NCI-H2081 (cell line): ENCODE data around the gene USP3.

Source experiments
- DNase-seq, 2 experiments: peaks; one replicate each; lab custom pipeline; 2025; lab: John Stamatoyannopoulos, UW

USP3 gene

DNA sequence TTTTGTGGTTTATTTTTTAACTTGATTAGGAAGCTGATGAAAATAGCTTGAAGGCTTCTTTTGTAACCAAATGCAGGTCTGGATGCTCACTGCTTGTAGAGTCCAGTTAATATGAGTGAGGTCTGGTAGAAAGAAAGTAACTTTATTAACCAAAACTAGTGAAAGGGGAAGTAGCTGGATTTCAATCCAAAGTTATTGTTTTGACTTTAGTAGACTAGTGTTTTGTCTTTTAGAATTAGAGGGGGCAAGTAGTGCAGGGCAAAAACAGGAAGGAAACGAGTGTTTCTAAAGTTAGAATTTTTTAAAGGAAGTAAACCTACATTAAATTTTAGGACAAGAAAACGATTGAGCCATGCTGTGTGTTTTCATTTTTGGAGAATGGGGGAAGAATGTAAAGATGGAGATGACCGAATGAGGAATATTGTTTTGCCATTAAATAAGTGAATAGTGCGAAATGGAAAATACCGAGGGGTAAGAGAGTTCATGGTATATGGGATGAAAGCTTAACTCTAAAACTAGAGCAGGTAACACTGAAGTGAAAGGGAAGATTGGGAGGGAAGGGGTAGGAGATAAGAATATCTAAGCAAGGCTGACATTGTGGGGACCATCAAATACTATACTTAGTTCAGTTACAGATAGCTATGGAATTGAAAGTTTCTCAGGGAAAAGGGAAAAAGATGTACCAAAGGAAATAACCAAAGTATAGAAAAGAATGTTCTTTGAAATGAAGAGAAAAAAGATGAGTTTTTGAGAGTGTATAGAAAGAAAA is 40.0 kb downstream of the USP3 start:
- no peak for DNase-seq

DNA sequence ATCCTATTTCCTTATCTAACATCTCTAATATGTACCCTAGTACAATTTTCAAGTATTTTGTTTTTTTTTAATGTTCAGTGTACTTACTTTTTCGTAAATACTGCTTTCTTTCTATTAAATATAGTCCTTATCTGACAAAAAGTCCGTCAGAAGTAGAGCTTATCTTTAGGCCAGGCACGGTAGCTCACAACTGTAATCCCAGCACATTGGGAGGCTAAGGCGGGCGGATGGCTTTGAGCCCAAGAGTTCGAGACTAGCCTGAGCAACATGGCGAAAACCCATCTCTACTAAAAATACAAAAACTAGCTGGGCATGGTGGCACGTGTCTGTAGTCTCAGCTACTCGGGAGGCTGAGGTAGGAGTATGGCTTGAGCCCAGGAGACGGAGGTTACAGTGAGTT is 41.1 kb downstream of the USP3 start:
- no peak for DNase-seq

DNA sequence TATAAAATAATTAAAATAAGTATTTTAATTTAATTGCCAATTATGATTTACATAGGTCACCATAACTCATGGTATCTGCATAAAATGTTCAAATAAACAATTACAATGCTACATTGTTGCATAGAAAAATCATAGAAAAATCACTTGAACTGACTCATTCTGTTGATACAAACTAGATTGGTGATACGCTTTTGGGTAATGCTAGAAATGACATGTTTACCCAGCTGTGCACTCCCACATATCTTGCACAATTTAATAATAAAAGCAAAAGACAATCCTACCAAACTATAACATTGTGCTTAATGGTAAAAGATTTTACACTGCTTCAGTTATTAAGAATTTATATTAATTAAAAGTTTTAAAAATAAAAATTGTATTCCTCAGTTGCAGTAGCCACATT is 47.0 kb downstream of the USP3 start:
- DNase-seq: no peak

DNA sequence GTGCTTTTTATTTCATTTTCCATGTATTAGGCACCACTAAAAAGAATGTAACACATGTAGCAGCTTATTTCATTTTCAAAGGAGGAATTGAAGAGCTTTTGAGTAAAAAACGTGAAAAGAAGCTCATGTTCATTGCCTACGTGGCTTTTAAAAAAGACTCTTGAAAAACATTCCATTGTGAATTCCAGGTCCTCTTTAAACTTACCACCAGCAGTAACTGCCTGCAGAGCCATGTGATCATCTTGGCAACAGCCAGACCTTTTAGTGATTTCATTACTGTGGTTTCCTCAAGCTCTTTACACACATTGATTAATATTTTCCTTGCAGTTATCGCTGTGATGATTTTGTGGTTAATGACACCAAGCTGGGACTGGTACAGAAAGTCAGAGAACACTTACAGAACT is 49.0 kb downstream of the USP3 start:
- DNase-seq: peak in 1 of 2 experiments; percentile 47

DNA sequence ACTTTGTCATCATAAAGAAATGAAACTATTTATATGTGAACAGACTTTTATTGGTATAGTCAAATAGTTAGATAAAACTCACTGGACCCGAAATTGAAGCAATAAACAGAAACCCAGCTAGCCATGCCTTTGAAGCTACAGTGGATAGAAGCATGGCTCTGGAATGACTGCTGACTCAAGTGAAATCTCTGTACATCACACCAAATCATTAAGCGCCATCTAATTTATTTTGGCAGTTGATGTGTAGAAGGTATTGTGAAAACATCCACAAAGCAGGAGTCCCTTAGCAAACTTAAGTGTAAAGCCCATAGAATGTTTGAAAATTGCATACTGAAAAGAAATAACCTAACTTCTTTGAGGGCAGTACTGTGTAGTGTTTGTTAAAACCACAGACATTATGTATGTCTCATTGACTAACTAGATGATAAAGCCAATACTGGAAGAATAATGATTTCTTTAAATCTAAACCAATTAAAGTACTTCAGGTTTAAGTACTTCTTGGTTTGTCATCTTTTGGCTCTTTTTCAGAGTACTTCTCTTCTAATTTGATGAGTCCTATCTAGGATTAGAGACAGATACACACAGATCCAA is 50.0 kb downstream of the USP3 start:
- no peak for DNase-seq

DNA sequence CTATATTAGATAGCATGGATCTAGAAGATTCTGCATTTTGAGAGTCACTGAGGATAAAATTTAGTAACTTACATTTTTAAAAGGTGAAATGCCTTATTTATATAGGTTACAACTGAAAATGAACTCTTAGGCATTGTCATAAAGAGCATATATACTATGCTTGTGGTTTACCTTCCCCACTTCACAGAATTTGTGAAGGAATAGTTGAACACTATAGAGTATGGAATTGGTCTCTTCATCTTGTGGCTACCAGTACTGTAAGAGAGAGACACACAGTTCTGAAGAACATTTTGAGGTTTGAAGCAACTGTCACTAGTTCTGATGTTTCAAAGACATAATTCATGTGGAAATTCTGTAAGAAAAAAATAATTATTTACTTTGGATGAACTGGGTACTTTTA is 51.1 kb downstream of the USP3 start:
- no peak for DNase-seq

DNA sequence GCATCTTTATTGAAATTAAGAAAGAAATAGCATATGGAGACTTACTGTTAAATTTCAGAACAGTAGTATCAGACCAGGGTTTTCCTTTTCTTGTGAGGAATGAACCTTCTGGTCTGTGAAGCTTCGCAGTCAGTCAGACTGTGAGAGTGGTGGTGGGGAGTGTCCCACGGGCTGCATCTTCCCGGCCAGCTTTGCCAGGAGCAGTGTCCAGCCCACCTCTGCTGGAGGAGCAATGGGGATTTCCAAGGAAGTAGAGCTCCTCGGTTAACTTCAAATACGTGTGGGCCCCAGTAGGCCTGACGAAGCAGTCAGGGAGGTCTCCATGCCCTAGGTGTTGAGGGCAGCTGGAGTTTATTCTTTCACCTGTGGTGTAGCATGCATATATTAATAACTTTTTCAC is 51.9 kb downstream of the USP3 start:
- DNase-seq: no peak

DNA sequence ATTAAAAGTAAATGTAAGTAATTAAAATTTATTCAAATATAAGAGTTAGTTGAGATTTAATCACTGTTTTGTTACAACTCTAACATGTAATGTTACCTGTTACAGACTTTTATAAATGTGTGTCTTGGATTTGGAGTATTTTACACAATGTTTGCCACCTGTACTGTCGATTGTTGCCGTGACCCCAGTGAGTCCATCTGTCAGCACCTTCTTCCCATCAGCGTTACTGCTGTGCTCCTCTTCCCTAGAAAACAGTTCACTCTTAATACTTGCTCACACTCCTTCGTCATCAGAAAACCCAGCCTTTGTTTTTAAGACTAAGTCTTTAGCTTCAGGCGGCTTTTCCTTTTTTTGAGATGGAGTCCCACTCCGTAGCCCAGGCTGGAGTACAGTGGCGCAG is 52.3 kb downstream of the USP3 start:
- DNase-seq: no peak

DNA sequence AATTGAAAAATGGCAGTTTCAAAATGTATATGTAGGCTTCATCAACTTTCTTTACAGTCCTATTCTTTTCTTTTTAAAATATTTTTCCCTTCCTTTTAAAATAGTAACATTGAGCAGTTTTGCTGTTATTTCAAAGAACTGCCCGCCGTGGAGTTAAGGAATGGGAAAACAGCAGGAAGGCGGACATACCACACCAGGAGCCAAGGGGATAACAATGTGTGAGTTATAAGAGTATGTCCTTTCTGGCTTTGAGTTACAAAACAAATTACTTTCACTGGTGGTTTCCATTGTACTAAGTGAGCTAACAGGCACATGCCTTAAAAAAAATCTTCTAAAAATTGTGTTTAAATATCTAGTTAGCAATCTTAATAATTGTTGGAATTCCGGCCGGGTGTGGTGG is 55.4 kb downstream of the USP3 start:
- no peak for DNase-seq

DNA sequence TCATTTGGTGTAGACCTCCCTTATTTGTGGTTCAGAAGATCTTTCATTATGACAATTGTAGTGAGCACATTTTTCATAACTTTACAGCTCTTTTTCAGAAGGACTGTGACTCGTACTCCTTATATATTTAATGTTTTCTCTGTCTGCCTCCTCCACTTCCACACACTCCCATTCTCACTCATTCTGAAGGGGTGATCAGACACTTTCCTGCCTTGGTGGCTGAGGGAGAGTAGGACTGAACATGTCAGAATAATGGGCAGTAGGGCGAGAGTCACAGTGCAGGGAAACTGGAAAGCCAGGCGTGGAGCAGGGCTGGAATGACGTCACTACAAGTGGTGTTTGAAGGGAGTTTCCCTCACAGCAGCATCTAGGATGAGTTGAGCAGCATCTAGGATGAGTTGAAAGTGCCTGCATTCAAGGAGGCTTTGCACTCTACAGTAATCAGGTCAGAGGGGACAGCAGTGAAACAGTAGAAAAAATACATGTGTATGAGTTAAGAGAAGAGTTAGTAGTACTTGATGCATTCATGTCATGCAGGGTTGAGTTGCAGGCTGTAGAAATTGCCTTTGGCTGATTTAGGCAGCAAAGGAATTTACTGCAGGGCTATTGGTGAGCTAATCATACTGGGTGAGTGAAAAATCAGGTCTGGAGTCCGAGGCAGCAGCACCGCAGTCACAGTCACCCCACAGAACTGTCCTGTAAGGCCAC is 56.5 kb downstream of the USP3 start:
- peak in 1 of 2 experiments; percentile 7 for DNase-seq

DNA sequence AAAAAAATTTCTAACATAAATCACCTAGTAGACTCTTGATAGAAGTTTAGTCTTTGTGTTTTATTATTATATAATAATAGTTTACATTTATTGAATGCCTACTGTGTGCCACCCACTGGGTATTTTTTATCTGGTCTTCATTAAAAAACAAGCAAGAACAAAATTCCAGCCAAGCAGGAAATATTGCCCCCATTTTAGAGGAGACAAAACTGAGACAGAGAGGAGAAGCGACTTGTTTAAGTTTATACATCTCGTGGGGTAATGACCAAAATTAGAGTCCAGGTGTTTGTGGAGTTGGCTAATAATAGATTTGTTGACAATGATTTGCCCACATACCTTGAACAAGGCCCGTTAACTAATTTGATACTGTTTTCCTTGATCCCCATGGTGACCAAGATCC is 59.7 kb downstream of the USP3 start:
- DNase-seq: no peak

DNA sequence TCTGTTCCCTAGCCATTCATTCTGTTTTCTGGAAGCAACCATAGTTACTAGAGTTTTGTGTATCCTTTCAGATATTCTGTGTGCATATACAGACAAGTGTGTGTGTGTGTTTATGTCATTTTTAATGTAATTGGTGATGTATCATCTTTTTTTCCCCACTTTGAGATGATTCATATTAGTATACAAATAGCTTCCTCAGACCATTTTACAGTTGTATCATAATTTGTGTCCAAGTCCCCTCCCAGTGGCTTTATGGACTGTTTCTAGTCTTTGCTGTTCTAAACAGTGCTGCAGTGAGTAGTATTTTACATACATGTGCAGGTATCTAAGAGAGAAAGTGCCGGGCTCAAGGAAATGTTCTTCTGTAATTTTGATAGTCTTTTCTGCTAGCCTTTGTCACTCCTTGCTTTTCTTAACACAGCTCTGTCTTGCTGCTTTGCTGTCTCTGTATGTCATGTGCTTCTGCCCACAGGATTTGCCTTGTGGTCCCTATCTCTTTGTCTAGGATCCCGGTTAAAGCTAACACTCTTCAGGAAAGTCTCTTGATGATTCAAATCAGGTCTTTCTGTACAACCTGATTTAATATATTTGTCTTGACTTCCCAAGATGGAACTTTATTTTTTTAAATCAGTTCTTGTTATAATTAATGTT is 61.3 kb downstream of the USP3 start:
- DNase-seq: no peak

DNA sequence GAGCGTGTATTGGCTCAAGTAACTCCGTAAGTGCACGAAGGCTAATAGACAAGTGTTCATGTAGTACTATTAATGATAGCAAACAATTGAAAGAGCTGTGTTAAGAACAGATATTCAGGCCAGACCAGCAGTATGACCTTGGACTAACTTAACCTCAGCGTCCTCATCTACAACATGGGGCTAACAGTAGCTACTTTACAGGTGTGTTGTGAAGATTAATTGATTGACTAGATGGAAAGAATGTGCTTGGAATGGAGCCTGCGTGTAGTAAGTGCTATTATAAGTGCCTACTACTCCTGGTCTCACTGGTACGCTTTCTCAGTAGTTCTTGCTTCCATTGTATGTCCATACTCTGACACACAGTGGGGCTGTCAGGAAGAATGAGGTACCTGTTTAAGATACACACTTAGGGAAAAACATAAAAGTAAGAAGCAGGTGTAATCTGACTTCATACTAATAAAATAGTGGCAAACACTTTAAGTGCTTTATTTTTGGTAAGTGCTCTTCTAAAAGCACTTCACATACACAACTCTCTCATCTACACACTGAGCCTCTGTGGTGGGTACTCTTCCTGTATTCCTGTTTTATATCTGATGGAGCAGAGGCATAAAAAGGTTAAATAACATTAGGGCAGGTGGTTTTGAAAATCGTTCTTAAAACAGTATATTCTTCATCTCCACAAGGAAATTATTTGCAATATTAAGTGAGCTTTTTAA is 68.5 kb downstream of the USP3 start:
- no peak for DNase-seq

DNA sequence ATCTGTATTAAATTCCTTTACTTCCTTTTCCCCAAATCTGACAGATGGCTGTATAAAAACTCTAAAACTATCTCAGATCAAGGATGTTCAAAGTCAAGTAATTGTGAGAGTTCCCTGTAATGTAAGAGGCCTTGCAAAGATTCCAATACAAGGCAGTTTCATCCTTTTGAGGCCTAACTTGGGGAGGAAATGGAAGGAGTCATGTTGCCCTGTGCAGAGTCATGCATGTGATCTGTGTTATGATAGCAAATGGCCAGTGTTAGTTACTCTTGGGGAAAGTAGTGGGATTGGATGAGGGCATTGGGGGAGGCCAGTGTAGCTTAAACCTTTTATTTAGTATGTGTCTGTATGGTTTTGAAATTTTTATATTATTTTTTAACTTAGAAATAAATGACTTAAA is 69.1 kb downstream of the USP3 start:
- DNase-seq: no peak

DNA sequence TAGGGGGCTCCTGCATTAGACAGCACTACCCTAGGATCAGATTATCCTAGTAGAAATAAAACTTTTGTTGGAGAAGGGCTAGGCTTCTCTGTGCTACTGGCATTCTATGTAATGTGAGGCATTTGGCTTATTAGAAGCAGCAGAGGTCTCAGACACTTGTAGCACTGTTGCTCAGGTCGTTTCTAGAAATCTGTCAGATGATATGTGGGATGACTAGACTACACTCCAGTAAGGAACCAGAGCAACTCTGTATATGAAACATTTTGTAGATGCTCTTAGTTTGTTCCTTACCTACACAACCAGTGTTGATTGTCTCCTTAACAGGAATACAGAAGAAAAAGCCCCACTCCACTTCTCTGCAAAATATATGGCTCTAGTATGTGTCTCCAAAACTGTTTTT is 70.9 kb downstream of the USP3 start:
- DNase-seq: no peak

DNA sequence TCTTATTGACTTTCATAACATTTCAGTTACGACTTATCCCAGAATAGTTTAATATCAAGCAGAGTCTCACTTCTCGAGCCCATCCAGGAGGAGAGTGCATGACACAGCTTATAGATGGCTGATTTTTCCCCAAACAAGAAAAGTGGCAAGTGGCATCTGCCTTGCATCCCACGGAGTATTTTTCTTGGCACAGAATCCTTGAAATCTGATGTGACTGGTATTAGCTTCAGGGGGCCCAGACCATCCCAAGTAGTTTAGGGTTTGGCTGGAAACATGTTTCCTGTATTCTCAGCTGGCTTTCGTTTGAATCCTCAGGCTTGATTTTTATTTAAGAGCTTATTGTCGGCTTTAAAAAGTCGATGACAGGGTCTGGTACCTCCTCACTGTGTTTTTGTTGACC is 72.0 kb downstream of the USP3 start:
- no peak for DNase-seq

DNA sequence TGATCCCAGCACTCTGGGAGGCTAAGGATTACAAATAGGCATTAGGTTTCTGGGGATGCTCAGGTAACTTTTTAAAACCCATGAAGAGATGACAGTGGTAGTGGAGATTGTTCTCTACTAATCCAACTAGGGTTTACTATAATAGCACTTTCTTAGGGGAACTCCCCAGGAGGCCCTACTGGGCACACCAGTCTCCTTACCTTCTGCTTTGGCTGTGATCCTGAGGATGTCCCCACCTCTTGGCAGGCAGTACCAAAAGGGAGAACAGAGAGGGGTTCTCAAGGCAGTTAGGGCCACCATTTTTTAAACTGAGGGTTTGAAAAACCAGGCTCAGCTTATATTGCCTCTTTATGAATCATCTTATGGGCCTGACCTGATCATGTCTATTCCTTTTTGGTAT is 77.8 kb downstream of the USP3 start:
- no peak for DNase-seq

DNA sequence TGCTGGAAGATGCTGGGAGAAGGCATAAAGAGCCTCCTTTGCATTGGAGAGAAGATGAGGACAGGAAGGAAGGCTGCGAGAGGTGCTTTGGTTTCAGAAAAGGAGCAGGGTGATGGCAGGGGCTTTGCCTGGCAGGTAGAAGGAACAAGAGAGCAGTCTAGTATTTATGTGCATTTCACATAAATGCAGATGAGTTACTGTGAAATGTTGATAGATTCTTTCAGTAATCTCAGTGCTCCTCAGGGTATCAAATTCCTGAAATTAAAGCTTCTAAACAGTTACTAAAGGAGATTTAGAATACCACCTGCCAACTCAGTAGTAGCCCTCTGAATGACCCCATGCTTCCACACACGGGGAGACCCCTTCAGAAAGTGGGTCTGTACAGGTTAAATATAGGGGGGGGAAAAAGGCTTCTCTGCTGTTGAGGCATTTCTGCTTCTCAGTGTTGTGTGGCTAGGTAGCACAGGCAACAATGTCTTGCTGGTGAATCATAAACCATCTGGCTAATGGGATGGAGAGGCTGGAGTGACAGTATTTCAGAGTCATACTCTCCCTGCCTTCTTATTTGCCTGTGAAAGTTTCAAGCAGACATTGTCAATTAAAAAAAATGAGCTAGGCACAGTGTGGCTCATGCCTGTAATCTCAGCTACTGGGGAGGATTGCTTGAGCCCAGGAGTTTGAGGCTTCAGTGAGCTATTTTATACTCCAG is 78.5 kb downstream of the USP3 start:
- DNase-seq: no peak

DNA sequence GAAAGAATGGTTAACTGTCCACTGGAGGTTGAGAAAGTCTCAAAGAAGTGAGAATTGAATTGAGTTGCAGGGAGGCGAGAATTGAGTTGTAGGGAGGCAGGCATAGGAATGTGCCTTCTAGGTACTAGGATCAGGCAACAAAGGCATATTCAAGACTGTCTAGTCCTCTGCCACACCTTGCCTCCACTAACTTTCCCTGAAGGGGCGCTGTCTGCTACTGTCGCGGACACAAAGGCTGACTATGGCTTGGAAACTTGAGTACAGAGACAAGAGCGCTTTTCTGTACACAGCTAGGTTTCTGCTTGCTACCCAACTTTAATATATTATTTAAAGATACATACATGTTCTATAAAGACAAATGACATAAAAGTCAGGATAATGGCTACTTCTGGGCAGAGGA is 82.4 kb downstream of the USP3 start:
- no peak for DNase-seq

DNA sequence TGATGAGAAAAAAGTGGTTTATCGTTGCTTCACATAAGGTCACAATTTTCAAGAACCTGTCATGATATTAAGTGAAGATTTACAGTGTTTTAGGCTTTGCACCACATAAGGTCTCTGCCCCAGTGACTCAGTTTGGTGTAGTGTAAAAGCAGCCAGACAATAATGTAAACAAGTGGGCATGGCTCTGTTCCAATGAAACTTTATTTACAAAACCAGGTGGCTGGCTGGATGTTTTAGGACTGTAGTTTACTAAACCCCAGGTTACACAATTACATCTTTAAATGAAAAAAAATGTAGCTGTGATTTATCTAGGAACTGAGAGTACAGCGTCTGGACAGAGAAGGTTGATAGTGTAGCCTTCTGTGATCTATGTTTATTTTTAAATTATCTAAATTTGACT is 83.1 kb downstream of the USP3 start:
- DNase-seq: peak in 1 of 2 experiments; percentile 57

DNA sequence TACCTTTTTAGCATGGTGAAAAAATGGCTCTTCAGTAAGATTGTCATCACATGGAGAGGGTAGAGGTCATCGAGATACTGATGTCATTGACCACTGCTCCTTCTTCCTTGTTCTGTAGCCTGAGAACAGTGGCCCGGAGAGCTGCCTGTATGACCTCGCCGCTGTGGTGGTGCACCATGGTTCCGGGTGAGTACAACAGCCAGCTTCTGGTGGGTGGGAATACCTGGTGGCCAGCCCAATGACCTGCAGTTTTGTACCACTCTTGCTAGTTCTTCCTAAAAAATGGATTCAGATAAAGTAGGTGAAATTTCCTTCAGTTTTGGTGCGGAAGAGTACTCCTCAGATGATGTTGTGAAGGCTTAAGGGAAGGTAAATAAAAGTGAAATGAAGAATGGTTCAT is 84.4 kb downstream of the USP3 start:
- no peak for DNase-seq
